GM19099 (cell line): ENCODE data around the gene SDF2.

Source experiments
- POLR2A ChIP-seq: IDR thresholded peaks from 3 replicates; pipeline ENCODE4 v1.6.1; 2011; ENCODE audit warnings: low read depth; ENCODE audit not compliant: insufficient read length; ENCODE audit errors: extremely low read depth

SDF2 gene

GRCh38 chr17:28615260-28615940, 46.3 kb downstream of the SDF2 start:
- no peak for TF ChIP-seq POLR2A

- no peak for TF ChIP-seq POLR2A
Observed at GRCh38 chr17:28613931-28614381, 47.8 kb downstream of the SDF2 start, which contains the start of gene RSKR. Gene RSKR (minus strand): TSS chr17:28614185. CDS start chr17:28614161, 24 bp downstream.

- TF ChIP-seq POLR2A: no peak
Observed at GRCh38 chr17:28612936-28613872, 48.5 kb downstream of the SDF2 start.

- TF ChIP-seq POLR2A: no peak
Observed at GRCh38 chr17:28612531-28612930, 49.2 kb downstream of the SDF2 start.

GRCh38 chr17:28610376-28610775, 51.3 kb downstream of the SDF2 start:
- TF ChIP-seq POLR2A: no peak

GRCh38 chr17:28599311-28600184, 62.2 kb downstream of the SDF2 start:
- TF ChIP-seq POLR2A: no peak

- TF ChIP-seq POLR2A: peak; percentile 91
Observed at GRCh38 chr17:28598799-28599310, 62.9 kb downstream of the SDF2 start, which contains the start of gene SPAG5. Gene SPAG5 (minus strand): TSS chr17:28599025. CDS start chr17:28598946, 79 bp downstream.

- TF ChIP-seq POLR2A: no peak
Observed at GRCh38 chr17:28598389-28598788, 63.3 kb downstream of the SDF2 start.
